Jurkat, Clone E6-1 (cell line): ENCODE measurements around the gene ERH.

ENCODE experiments used
- DNase-seq: peaks from one replicate; pipeline ENCODE4 v3.0.0-alpha.2; 2011; ENCODE audit warnings: low read depth, low spot score
- H3K4me3 ChIP-seq: 2 replicates; pipeline ENCODE4 v1.5.1; 2011; ENCODE audit warnings: mild to moderate bottlenecking, low read length, control low read depth, moderate library complexity

Gene ERH

DNA sequence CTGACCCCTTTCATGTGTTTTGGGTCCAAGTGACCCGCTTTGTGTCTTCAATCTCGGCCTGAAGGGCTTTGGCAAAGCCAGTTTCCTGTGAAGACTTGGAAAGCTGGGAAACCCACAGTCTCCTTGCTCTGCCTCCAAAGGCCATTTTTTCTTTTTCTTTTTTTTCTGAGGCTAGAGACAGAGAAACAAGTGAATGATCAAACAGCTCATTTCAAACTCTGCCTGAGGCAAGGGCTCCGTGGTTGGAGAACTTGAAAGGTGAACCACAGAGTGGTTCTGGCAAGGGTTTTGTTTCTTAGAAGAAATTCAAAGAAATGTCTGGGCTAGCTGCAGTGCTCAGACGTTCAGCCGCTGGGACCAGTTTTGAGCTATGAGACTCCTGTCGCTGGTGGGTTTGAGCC lies 62.7 kb downstream of the ERH start:
- peak; percentile 52 for DNase-seq
- no peak overlapping the region for H3K4me3 ChIP-seq

DNA sequence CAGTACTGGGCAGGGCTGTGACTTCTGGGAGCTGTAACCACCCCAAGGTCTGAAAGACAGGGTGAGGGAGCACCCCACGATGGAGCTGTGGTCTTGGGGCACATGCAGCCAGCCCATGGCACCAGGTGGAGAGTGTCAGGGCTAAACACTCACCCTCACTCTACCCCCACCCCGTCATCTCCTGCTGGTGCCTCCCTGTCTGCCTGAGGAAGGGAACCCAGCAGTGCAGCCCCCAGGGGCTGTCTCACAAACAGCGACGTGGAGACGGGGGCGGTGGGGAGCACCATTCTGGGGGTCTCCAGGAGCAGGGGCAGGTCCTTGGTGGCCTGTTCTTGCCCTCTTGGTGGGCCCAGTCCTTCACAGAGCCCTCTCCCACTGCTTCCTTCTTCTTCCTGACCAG lies 63.5 kb downstream of the ERH start:
- DNase-seq = no peak
- no peak overlapping the region for H3K4me3 ChIP-seq

DNA sequence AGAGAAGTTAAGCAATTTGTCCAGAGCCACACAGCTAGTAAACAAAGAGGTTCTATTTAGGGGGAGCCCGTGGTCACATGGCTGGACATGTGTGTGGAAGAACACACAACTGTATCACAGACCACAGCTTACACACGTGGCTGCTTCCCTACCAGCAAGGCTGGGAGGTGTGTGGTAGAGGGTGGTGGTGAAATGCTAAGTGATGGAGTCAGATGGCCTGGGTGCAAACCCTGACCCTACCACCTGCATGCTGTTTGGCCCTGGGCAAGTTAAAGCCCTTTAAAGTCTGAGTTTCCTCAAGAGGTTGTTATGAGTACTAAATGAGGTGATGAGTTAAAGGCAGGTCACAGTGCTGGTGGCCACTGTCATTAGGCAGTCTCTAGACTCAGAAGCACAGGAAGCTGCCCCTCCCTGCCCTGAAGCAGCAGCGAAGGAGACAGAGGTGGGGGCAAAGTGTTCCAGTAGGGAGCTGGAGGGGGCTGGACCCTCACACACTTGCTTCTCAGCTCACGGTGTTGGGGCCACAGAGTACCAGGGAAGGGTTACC lies 64.2 kb downstream of the ERH start:
- H3K4me3 ChIP-seq = no peak overlapping the region
- no peak for DNase-seq

DNA sequence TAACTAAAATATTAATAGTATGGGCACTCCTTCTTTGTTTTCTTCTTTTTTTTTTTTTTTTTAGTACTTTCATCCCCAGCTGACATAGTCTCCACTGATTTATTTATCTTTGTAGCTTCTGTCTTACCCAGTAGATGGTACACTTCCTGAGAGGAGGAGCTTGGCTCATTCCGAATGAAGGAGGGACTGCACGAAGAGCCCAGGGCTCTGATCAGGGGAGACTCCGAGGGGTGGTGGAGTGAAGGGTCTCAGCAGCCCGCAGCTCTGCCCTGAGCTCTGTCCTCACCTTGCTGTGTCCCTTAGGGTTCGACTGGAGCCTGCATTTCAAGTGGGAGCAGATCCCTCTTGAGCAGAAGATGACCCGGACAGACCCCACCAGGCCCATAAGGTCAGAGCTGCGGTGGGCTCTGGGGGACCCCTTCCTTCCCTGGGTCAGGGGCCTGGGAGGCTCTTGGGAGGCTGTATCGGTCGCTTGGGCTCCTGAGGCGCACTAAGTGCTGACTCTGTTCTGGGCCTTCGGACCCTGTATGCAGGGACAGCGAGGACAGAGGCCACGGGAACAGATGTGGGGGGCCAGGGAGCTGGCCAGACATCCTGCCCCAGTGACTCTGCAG lies 65.2 kb downstream of the ERH start:
- DNase-seq = no peak
- H3K4me3 ChIP-seq = no peak overlapping the region

DNA sequence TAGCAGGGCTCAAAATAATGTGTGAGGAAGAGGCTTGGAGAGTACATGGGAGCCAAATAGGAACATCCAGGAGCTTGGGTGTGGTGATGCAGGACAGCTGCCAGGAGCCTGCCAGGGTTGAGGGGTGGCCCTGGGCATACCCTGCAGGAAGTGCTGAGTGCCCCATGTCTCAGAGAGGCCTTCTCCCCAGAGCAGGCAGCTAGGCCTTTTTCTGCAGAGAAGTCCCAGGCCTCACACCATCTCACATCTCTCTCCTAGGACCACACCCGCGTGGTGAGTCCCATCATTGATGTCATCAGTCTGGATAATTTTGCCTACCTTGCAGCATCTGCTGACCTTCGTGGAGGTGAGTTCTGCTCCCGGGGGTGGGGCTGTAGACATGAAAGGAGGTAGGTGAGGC lies 66.9 kb downstream of the ERH start:
- no peak for DNase-seq
- H3K4me3 ChIP-seq = no peak overlapping the region
